GM12878 (cell line): ENCODE results near the gene MYCBP2. TPM values are rescaled to one million over a fixed set of nuclear protein-coding genes. Genes with fewer than 3 reads are reported as not detected.
"Not testable (repeated sequence)": the region's sequence is repeated elsewhere in the genome, so short reads cannot be mapped to it uniquely, and the experiment has no call there.

Source experiments
- ATAC-seq: fragments of 200-7000 bp; cut with Tn5 transposase; 3 replicates; pipeline ENCODE4 v1.9.1; 2020; ENCODE audit warnings: mild to moderate bottlenecking, moderate library complexity
- BruUV-seq: library from RNA; stranded (reverse); fragments of 400-500 nt; replicated peaks from 2 replicates; lab custom pipeline; 2021; lab: Mats Ljungman, UMichigan
- CTCF ChIA-PET: fragments of 300-600 bp; sonication (Branson Sonifier 250); formaldehyde crosslinking; extraction: SDS; loops from one replicate; lab custom pipeline; 2021; ENCODE audit warnings: inconsistent platforms; lab: Yijun Ruan, JAX
- POLR2A ChIA-PET: fragments of 350-600 bp; formaldehyde crosslinking; extraction: SDS; loops from one replicate; lab custom pipeline; 2021; ENCODE audit warnings: inconsistent platforms; lab: Charles Lee
- RAD21 ChIA-PET: fragments of 300-600 bp; sonication (Branson Sonifier 250); formaldehyde crosslinking; loops from one replicate; lab custom pipeline; 2023; ENCODE audit warnings: antibody characterized with exemption; ENCODE audit not compliant: unreplicated experiment; lab: Charles Lee
- SMC1A ChIA-PET: fragments of 300-600 bp; sonication (Branson Sonifier 250); formaldehyde crosslinking; loops from one replicate; lab custom pipeline; 2023; ENCODE audit not compliant: unreplicated experiment, uncharacterized antibody; lab: Charles Lee
- DNase-seq: peaks from one replicate; pipeline ENCODE4 v3.0.0-alpha.2; 2011; ENCODE audit warnings: low read depth, low spot score
- FAIRE-seq: peaks from 3 replicates; lab custom pipeline; 2011; peaks lifted over from hg19 to GRCh38; lab: Jason Lieb, UNC
- H2AFZ ChIP-seq: 2 replicates; pipeline ENCODE4 v1.6.0; 2011; ENCODE audit warnings: low read depth, low read length, control low read depth; ENCODE audit not compliant: control insufficient read depth
- H3K27ac ChIP-seq: 2 replicates; pipeline ENCODE4 v1.5.1; 2011; ENCODE audit warnings: control low read depth; ENCODE audit not compliant: control insufficient read depth, insufficient read depth
- H3K27me3 ChIP-seq, 2 experiments: replicated peaks in 1 of 2; 2 replicates each; pipeline versions ENCODE4 v1.6.0 to v1.6.1; 2011; ENCODE audit warnings: low read length in 1 of 2; ENCODE audit not compliant: control insufficient read depth in 2 of 2, insufficient read depth in 2 of 2
- H3K36me3 ChIP-seq, 2 experiments: 2 replicates each; pipeline ENCODE4 v1.5.1; 2011; ENCODE audit warnings: low read length in 1 of 2; ENCODE audit not compliant: control insufficient read depth in 2 of 2, insufficient read depth in 2 of 2
- H3K4me1 ChIP-seq: 2 replicates; pipeline ENCODE4 v1.6.1; 2011; ENCODE audit warnings: mild to moderate bottlenecking, low read length, moderate library complexity, mixed read lengths; ENCODE audit not compliant: control insufficient read depth, insufficient read depth
- H3K4me2 ChIP-seq: 2 replicates; pipeline ENCODE4 v1.6.0; 2011; ENCODE audit warnings: control low read depth; ENCODE audit not compliant: control insufficient read depth, insufficient read depth
- H3K4me3 ChIP-seq: fragments of 200-600 bp; sonication (generic); 2 replicates; pipeline ENCODE4 v1.5.1; 2016
- H3K79me2 ChIP-seq: 2 replicates; pipeline ENCODE4 v1.6.0; 2011; ENCODE audit warnings: low read length; ENCODE audit not compliant: control insufficient read depth, insufficient read depth
- H3K9ac ChIP-seq: 2 replicates; pipeline ENCODE4 v1.8.0; 2011; ENCODE audit warnings: low read length, control low read depth, mixed read lengths; ENCODE audit not compliant: control insufficient read depth, insufficient read depth
- H3K9me3 ChIP-seq: replicated peaks from 3 replicates; pipeline ENCODE4 v1.5.1; 2011; ENCODE audit warnings: mild to moderate bottlenecking, low read length; ENCODE audit not compliant: control insufficient read depth, insufficient read depth
- H4K20me1 ChIP-seq: 2 replicates; pipeline ENCODE4 v1.6.0; 2011; ENCODE audit not compliant: control insufficient read depth, insufficient read depth
- BCL3 ChIP-seq: IDR thresholded peaks from 2 replicates; pipeline ENCODE4 v1.6.1; 2011; ENCODE audit warnings: borderline replicate concordance, low read depth, mild to moderate bottlenecking, moderate library complexity, low read length; ENCODE audit not compliant: insufficient read depth, poor library complexity, severe bottlenecking
- DPF2 ChIP-seq: fragments of 450-650 bp; IDR thresholded peaks from 2 replicates; pipeline ENCODE4 v1.6.1; 2017; ENCODE audit warnings: mild to moderate bottlenecking
- NFYA ChIP-seq: IDR thresholded peaks from 2 replicates; pipeline ENCODE4 v1.6.1; 2011; ENCODE audit warnings: low read depth, mild to moderate bottlenecking, low read length, improper control_type of control experiment, borderline replicate concordance
- NR2C1 ChIP-seq: fragments of 450-650 bp; IDR thresholded peaks from 2 replicates; pipeline ENCODE4 v1.6.1; 2017; ENCODE audit warnings: antibody characterized with exemption, mild to moderate bottlenecking, moderate library complexity
- WGBS: methylation state at CpG from one replicate; pipeline ENCODE4 v1.1.6; 2016; ENCODE audit warnings: low lambda C conversion rate; ENCODE audit not compliant: insufficient replicate concordance, insufficient coverage; ENCODE audit errors: missing lambda C conversion rate; 5-methylcytosine and 5-hydroxymethylcytosine counted together
- in situ Hi-C: fragments of 300-500 bp; cut with MboI; formaldehyde crosslinking; loops from 9 replicates; pipeline ENCODE4 v1.14.3; 2018; ENCODE audit warnings: mixed read lengths
- intact Hi-C: fragments of 100-400 bp; cut with micrococcal nuclease; formaldehyde crosslinking; loops from one replicate; pipeline ENCODE4 v1.14.2; 2022; ENCODE audit not compliant: unreplicated experiment
- polyA plus RNA-seq, 11 experiments: library from polyadenylated mRNA; depleted of rRNA in 4 of 11; unstranded in 6 of 11; stranded (reverse) in 5 of 11; fragments of >200 nt; fragmentation: Nextera tagmentation in 4 of 11; fragmentation: Illumina TruSeq in 1 of 11; extraction: Ambion mirVana in 4 of 11; extraction: Trizol in 1 of 11; gene quantifications; 1 replicate in 1 of 11; 2 replicates in 10 of 11; pipeline versions ENCODE4 v1.2.1 to v1.2.3, GENCODE V29; 2011 to 2016; ENCODE audit warnings: inconsistent platforms in 2 of 11, missing spikeins in 2 of 11, low read depth in 1 of 11
- total RNA-seq, 4 experiments: library from RNA; depleted of rRNA in 3 of 4; stranded (reverse); fragments of >200 nt in 3 of 4; fragmentation: Illumina TruSeq in 1 of 4; extraction: Trizol in 1 of 4; gene quantifications; 2 replicates each; pipeline versions ENCODE4 v1.2.1 to v1.2.3, GENCODE V29; 2013 to 2021

Gene MYCBP2
- total and polyA plus RNA-seq, 10 of the 15 experiments (the other 5 are each of a cell fraction or from before 2014, with no cell fraction given): 51.9 to 152 (median 98.2) TPM

GRCh38 chr13:77207943-77208342 is 119.0 kb downstream of the MYCBP2 start (continued):
- TF ChIP-seq NR2C1 (no peak), BCL3 (no peak), DPF2 (no peak), NFYA (no peak)

GRCh38 chr13:77198995-77199394 is 127.9 kb downstream of the MYCBP2 start:
- H3K9ac ChIP-seq, POLR2A ChIA-PET, BruUV-seq, H3K4me2 ChIP-seq, H3K27ac ChIP-seq, H4K20me1 ChIP-seq, in situ Hi-C loops, ATAC-seq, H3K9me3 ChIP-seq, H2AFZ ChIP-seq, H3K4me1 ChIP-seq, DNase-seq, FAIRE-seq, H3K79me2 ChIP-seq, SMC1A ChIA-PET, H3K27me3 ChIP-seq, RAD21 ChIA-PET, intact Hi-C loops, CTCF ChIA-PET, H3K4me3 ChIP-seq: not testable (repeated sequence)
- H3K36me3 ChIP-seq: peaks cover 8 to 22% of the 10 kb centered on the region in 2 experiments
- 97% methylated on average over 16 of the region's 16 CpGs for WGBS
